Mammary epithelial cell (primary cell): ENCODE data around the gene PADI2.

Source experiments
- EZH2 ChIP-seq: IDR thresholded peaks from 2 replicates; pipeline ENCODE4 v1.6.1; 2012; ENCODE audit warnings: low read length, inconsistent platforms, borderline replicate concordance
- TF ChIP-seq, protein P1 (sequence below), 2 donors: IDR thresholded peaks in 1 of 2; conservative IDR thresholded peaks in 1 of 2; 2 replicates each; pipeline ENCODE4 v1.5.1; 2011 to 2012; ENCODE audit warnings: inconsistent platforms in 2 of 2, low read length in 2 of 2, mild to moderate bottlenecking in 2 of 2, control low read depth in 1 of 2, low read depth in 1 of 2; ENCODE audit not compliant: insufficient read depth in 1 of 2; ENCODE audit errors: extremely low read depth in 1 of 2

DNA sequence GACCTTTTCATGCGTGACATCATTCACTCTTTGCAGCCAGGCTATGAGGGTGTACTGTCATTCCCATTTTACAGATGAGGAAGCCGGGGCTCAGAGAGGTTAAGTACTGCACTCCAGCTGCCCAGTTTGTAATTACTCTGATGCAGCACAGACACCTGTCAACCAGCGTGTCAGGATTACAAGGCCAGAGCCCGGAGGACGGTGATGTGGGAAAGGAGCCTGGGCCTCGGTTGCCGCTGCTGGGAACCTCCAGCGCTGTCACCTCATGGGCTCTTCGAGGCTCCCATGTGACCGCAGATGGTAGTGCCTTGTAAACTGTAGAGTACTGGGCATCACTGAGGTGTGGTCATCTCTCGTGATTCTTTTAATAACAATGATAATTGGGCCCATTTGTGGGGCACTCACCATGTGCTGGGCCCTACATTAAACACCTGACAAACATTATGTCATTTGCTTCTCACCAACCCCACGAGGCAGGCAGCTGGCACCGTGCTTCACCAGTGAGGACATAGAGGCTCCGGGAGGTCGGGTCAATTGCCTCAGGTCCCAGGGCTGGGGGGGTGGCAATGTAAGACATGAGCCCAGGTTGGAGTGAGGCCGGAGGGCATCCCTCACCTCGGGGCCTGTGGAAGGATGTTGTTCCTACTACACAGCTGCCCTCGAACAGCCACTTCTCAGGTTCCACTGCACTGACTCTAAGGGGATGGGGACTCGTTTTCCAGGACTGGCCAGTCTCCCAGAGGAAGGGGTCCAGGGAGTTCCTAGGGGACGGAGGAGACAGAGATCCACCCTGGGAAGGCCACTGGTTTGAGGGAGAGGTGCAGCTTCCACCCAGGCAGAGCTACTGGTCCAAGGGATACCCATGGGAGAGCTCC lies 42.9 kb upstream of the PADI2 start:
- TF ChIP-seq, protein P1, sequence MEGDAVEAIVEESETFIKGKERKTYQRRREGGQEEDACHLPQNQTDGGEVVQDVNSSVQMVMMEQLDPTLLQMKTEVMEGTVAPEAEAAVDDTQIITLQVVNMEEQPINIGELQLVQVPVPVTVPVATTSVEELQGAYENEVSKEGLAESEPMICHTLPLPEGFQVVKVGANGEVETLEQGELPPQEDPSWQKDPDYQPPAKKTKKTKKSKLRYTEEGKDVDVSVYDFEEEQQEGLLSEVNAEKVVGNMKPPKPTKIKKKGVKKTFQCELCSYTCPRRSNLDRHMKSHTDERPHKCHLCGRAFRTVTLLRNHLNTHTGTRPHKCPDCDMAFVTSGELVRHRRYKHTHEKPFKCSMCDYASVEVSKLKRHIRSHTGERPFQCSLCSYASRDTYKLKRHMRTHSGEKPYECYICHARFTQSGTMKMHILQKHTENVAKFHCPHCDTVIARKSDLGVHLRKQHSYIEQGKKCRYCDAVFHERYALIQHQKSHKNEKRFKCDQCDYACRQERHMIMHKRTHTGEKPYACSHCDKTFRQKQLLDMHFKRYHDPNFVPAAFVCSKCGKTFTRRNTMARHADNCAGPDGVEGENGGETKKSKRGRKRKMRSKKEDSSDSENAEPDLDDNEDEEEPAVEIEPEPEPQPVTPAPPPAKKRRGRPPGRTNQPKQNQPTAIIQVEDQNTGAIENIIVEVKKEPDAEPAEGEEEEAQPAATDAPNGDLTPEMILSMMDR (conservative IDR thresholded peaks at IDR 0.05 in 1 of 2, IDR thresholded peaks at IDR 0.05 in 1 of 2; ENCODE audit: extremely low read depth in 1 of 2, insufficient read depth in 1 of 2, low read depth in 1 of 2, low read length in 2 of 2) = no peak
- no peak for TF ChIP-seq EZH2
